ENCODE measurements around the gene GPX1.
"Not testable (repeated sequence)": the region's sequence is repeated elsewhere in the genome, so short reads cannot be mapped to it uniquely, and the experiment has no call there.

Gene GPX1

GRCh38 chr3:49358217-49358883 lies at the start of gene GPX1:
Gene GPX1 (minus strand): TSS chr3:49358353. CDS start chr3:49358278, 75 bp downstream.
- peak; percentile 86 for DNase-seq (ENCODE audit: low read depth, low spot score)

- no peak for DNase-seq (ENCODE audit: low read depth, low spot score)
These were observed 48.7 kb upstream of the GPX1 start for GRCh38 chr3:49406571-49407565.

GRCh38 chr3:49405570-49405969 lies 47.4 kb upstream of the GPX1 start:
- DNase-seq (ENCODE audit: low read depth, low spot score): not testable (repeated sequence)

GRCh38 chr3:49403891-49404290 lies 45.7 kb upstream of the GPX1 start:
- DNase-seq (ENCODE audit: low read depth, low spot score): no peak

- no peak for DNase-seq (ENCODE audit: low read depth, low spot score)
These were observed 43.6 kb upstream of the GPX1 start for GRCh38 chr3:49401766-49402165.

GRCh38 chr3:49399461-49399860 lies 41.3 kb upstream of the GPX1 start:
- DNase-seq (ENCODE audit: low read depth, low spot score): no peak

GRCh38 chr3:49397470-49397869 lies 39.3 kb upstream of the GPX1 start:
- no peak for DNase-seq (ENCODE audit: low read depth, low spot score)

- DNase-seq (ENCODE audit: low read depth, low spot score): not testable (repeated sequence)
These were observed 33.2 kb upstream of the GPX1 start for GRCh38 chr3:49391310-49391709.

GRCh38 chr3:49389297-49389696 lies 31.1 kb upstream of the GPX1 start:
- no peak for DNase-seq (ENCODE audit: low read depth, low spot score)

- DNase-seq (ENCODE audit: low read depth, low spot score): no peak
These were observed 30.2 kb upstream of the GPX1 start for GRCh38 chr3:49388289-49388820.

- DNase-seq (ENCODE audit: low read depth, low spot score): no peak
These were observed 29.6 kb upstream of the GPX1 start for GRCh38 chr3:49387721-49388120.

- DNase-seq (ENCODE audit: low read depth, low spot score): no peak
These were observed 28.1 kb upstream of the GPX1 start for GRCh38 chr3:49386056-49386756.

GRCh38 chr3:49385617-49386016 lies 27.5 kb upstream of the GPX1 start:
- no peak for DNase-seq (ENCODE audit: low read depth, low spot score)

- no peak for DNase-seq (ENCODE audit: low read depth, low spot score)
These were observed 25.2 kb upstream of the GPX1 start for GRCh38 chr3:49383387-49383786.

GRCh38 chr3:49378249-49378895 lies 20.2 kb upstream of the GPX1 start:
- no peak for DNase-seq (ENCODE audit: low read depth, low spot score)

- DNase-seq (ENCODE audit: low read depth, low spot score): no peak
These were observed 19.3 kb upstream of the GPX1 start for GRCh38 chr3:49377483-49377882.

GRCh38 chr3:49371946-49372345 lies 13.8 kb upstream of the GPX1 start:
- DNase-seq (ENCODE audit: low read depth, low spot score): no peak

GRCh38 chr3:49370585-49371290 lies 12.6 kb upstream of the GPX1 start:
- DNase-seq (ENCODE audit: low read depth, low spot score): no peak

GRCh38 chr3:49362561-49362960 lies 4.4 kb upstream of the GPX1 start:
- DNase-seq (ENCODE audit: low read depth, low spot score): no peak

- DNase-seq (ENCODE audit: low read depth, low spot score): no peak
These were observed 1.5 kb upstream of the GPX1 start for GRCh38 chr3:49359623-49360022.

- DNase-seq (ENCODE audit: low read depth, low spot score): no peak
These were observed 702 bp upstream of the GPX1 start for GRCh38 chr3:49358884-49359225.
